Osteocyte (in vitro differentiated cells): ENCODE data around the gene TRIM27. TPM values are rescaled to one million over a fixed set of nuclear protein-coding genes. Genes with fewer than 3 reads are reported as not detected.

Source experiments
- DNase-seq: peaks from one replicate; pipeline ENCODE4 v3.0.0; 2021; ENCODE audit warnings: mixed read lengths; ENCODE audit not compliant: unreplicated experiment; ENCODE audit errors: extremely low spot score
- H3K27ac Mint-ChIP-seq: one replicate; pipeline ENCODE4 v1.8.0; 2021; ENCODE audit warnings: mild to moderate bottlenecking, mixed read lengths; ENCODE audit not compliant: unreplicated experiment
- H3K27me3 Mint-ChIP-seq: one replicate; pipeline ENCODE4 v1.8.0; 2021; ENCODE audit warnings: mixed read lengths; ENCODE audit not compliant: unreplicated experiment
- H3K36me3 Mint-ChIP-seq: one replicate; pipeline ENCODE4 v1.8.0; 2021; ENCODE audit warnings: mixed read lengths; ENCODE audit not compliant: unreplicated experiment
- H3K4me1 Mint-ChIP-seq: one replicate; pipeline ENCODE4 v1.8.0; 2021; ENCODE audit warnings: mixed read lengths; ENCODE audit not compliant: unreplicated experiment
- H3K4me3 Mint-ChIP-seq: one replicate; pipeline ENCODE4 v1.8.0; 2021; ENCODE audit warnings: mild to moderate bottlenecking, moderate library complexity, mixed read lengths; ENCODE audit not compliant: unreplicated experiment
- H3K9me3 Mint-ChIP-seq: one replicate; pipeline ENCODE4 v1.8.0; 2021; ENCODE audit warnings: mixed read lengths; ENCODE audit not compliant: unreplicated experiment
- CTCF ChIP-seq: fragments of 200-600 bp; sonication (generic); IDR thresholded peaks from 2 replicates; pipeline ENCODE4 v1.5.0; 2021; ENCODE audit warnings: antibody characterized with exemption, mild to moderate bottlenecking, moderate library complexity
- total RNA-seq: library from RNA; stranded (reverse); gene quantifications from 2 replicates; pipeline ENCODE4 v1.2.1, GENCODE V29; 2021

Gene TRIM27
- total RNA-seq, 1 donor from 2014 or later = 58.3 TPM

DNA sequence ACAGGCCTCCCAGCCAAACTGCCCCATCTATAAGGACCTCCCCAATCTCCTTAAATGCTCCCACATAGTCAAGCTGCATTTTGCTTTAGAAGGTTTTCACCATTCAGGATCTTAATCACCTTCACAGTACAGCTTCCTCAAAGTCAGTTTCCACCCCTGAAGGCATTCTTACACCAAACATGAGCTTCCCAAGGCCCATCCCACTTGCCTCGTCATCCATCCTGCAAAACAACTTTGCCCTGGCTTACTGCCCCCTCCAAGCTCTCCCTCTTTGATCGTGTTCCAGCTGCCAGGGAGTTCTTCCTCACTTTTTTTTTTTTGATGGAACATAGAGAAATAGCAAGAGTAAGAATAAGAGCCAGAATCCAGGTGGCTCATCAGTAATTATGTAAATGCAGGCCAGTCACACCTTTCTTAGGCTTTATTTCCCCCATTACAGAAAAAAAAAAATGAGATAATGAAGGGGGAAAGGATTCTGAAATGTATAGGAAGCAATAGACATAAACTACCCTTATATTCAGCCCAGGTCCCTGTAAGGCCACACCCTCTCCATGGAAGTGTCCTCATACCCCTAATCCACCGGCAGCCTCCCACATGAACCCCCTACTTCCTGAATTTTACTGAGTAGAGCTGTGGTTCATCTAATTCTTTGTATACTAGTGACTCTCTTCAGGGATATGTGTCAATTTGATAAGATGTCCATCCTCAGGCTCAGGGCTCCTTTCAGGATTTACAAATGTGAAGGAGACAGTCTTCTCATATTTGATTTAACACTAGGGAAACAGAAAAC is 12.7 kb downstream of the TRIM27 start:
- H3K27ac Mint-ChIP-seq = peak overlapping the region; percentile 20
- TF ChIP-seq CTCF = no peak
- H3K4me3 Mint-ChIP-seq = no peak overlapping the region
- no peaks in the 10 kb centered on the region for H3K27me3 Mint-ChIP-seq
- DNase-seq = no peak
- H3K4me1 Mint-ChIP-seq = no peaks in the 10 kb centered on the region
- H3K36me3 Mint-ChIP-seq = peaks cover 37% of the 10 kb centered on the region
- H3K9me3 Mint-ChIP-seq = no peaks in the 10 kb centered on the region

GRCh38 chr6:28907394-28907793 is 16.4 kb downstream of the TRIM27 start:
- H3K27ac Mint-ChIP-seq = no peak overlapping the region
- no peak for TF ChIP-seq CTCF
- H3K4me1 Mint-ChIP-seq = no peaks in the 10 kb centered on the region
- H3K27me3 Mint-ChIP-seq = no peaks in the 10 kb centered on the region
- H3K4me3 Mint-ChIP-seq = no peak overlapping the region
- no peaks in the 10 kb centered on the region for H3K9me3 Mint-ChIP-seq
- no peak for DNase-seq
- H3K36me3 Mint-ChIP-seq = peaks cover 51% of the 10 kb centered on the region

GRCh38 chr6:28906669-28907068 is 17.1 kb downstream of the TRIM27 start:
- no peak for TF ChIP-seq CTCF
- Mint-ChIP-seq H3K4me3 (no peak overlapping the region), H3K27me3 (no peaks in the 10 kb centered on the region), H3K4me1 (no peaks in the 10 kb centered on the region), H3K27ac (no peak overlapping the region), H3K9me3 (no peaks in the 10 kb centered on the region), H3K36me3 (peaks cover 52% of the 10 kb centered on the region)
- DNase-seq = no peak

DNA sequence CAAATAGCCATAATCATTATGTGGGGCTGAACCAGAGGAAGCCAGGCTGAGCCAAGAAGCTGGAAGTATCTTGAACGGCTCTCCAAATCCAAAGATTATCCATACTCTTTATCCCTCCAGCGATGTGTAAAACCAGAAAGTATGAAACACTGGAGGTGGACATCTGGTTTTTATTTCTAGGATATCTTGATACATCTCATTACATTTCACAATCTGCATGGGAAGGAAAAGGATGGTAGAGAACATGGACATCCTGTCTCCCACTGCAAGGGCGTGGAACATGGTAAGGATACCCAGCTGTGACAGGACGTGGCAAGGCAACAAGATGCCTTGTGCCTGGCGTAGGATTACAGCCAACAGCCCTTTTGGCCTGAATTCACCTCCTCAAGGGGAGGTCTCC is 20.1 kb downstream of the TRIM27 start:
- DNase-seq = no peak
- H3K36me3 Mint-ChIP-seq = peaks cover 50% of the 10 kb centered on the region
- peaks cover 2% of the 10 kb centered on the region for H3K4me1 Mint-ChIP-seq
- no peaks in the 10 kb centered on the region for H3K27me3 Mint-ChIP-seq
- no peak overlapping the region for H3K27ac Mint-ChIP-seq
- no peak overlapping the region for H3K4me3 Mint-ChIP-seq
- no peaks in the 10 kb centered on the region for H3K9me3 Mint-ChIP-seq
- TF ChIP-seq CTCF = no peak

- peaks cover 46% of the 10 kb centered on the region for H3K36me3 Mint-ChIP-seq
These were observed 22.0 kb downstream of the TRIM27 start for GRCh38 chr6:28901831-28902230.

More at GRCh38 chr6:28901831-28902230, 22.0 kb downstream of the TRIM27 start:
- H3K27me3 Mint-ChIP-seq = no peaks in the 10 kb centered on the region
- no peaks in the 10 kb centered on the region for H3K9me3 Mint-ChIP-seq
- no peak overlapping the region for H3K4me3 Mint-ChIP-seq
- TF ChIP-seq CTCF = no peak
- H3K4me1 Mint-ChIP-seq = peaks cover 13% of the 10 kb centered on the region
- H3K27ac Mint-ChIP-seq = no peak overlapping the region
- DNase-seq = no peak
